A549 (cell line): ENCODE measurements around the gene SNCAIP.
"Not testable (repeated sequence)": the region's sequence is repeated elsewhere in the genome, so short reads cannot be mapped to it uniquely, and the experiment has no call there.

Experiments used
- EP300 ChIP-seq, 2 experiments: fragments of >200 bp; sonication (Bioruptor Twin); formaldehyde crosslinking; IDR thresholded peaks; 2 replicates in 1 of 2; 3 replicates in 1 of 2; pipeline ENCODE4 v1.6.1; 2016 to 2017
- GATA3 ChIP-seq: IDR thresholded peaks from 2 replicates; pipeline ENCODE4 v1.6.1; 2012; ENCODE audit warnings: borderline replicate concordance
- RFX5 ChIP-seq: fragments of 450-650 bp; IDR thresholded peaks from 2 replicates; pipeline ENCODE4 v1.7.1; 2014; ENCODE audit warnings: antibody characterized with exemption, mild to moderate bottlenecking, moderate library complexity

DNA sequence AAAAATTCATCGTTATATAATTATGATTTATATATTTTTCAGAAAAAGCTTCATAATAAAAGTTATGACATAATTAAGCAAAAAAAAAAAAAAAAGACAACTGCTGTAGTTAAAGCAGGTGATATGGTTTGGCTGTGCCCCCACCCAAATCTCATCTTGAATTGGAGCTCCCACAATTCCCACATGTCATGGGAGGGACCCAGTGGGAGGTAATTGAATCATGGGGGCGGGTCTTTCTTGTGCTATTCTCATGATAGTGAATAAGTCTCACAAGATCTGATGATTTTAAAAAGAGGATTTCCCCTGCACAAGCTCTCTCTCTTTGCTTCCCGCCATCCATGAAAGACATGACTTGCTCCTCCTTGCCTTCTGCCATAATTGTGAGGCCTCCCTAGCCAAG, 41.3 kb downstream of the SNCAIP start:
- TF ChIP-seq GATA3; EP300 (IDR thresholded peaks at IDR 0.05); RFX5: not testable (repeated sequence)
